ENCODE data around the gene WWOX. TPM values are rescaled to one million over a fixed set of nuclear protein-coding genes. Genes with fewer than 3 reads are reported as not detected.

Gene WWOX
- polyA plus RNA-seq, 1 donor (not counting 4 experiments of a cell fraction or from before 2014, with no cell fraction given), result 5.1 TPM

GRCh38 chr16:78811247-78811646, 711.8 kb downstream of the WWOX start:
- dilution Hi-C loops (cut with MboI; ENCODE audit: extremely low pct_ligation_motif_present, low sequenced_read_pairs), result no loop called here
- Histone ChIP-seq H3K27ac (ENCODE audit: control insufficient read depth, insufficient read depth, low read length) (no peak overlapping the region), H2AFZ (ENCODE audit: control insufficient read depth, low read length) (no peak overlapping the region), H3K9ac (ENCODE audit: control insufficient read depth, extremely low read depth, insufficient read depth, low read length) (no peak overlapping the region), H3K4me3 (ENCODE audit: control insufficient read depth in 2 of 3, extremely low read depth in 1 of 3, insufficient read depth in 2 of 3, low read depth in 1 of 3, low read length in 3 of 3) (no peak overlapping the region), H3K79me2 (ENCODE audit: control insufficient read depth, insufficient read depth, low read length) (no peaks in the 10 kb centered on the region), H3K4me1 (ENCODE audit: control insufficient read depth, extremely low read depth, insufficient read depth, low read length) (no peaks in the 10 kb centered on the region), H4K20me1 (ENCODE audit: control insufficient read depth, extremely low read depth, insufficient read depth, low read length) (no peaks in the 10 kb centered on the region), H3K36me3 (ENCODE audit: control insufficient read depth in 2 of 2, extremely low read depth in 1 of 2, insufficient read depth in 2 of 2, low read length in 2 of 2) (no peaks in the 10 kb centered on the region), H3K27me3 (ENCODE audit: control insufficient read depth, extremely low read depth, insufficient read depth, low read length) (no peaks in the 10 kb centered on the region), H3K9me3 (ENCODE audit: control insufficient read depth, low read depth, low read length) (no peaks in the 10 kb centered on the region), H3K9me1 (ENCODE audit: control insufficient read depth, extremely low read depth, insufficient read depth, low read length) (no peaks in the 10 kb centered on the region), H3K4me2 (ENCODE audit: control insufficient read depth, extremely low read depth, insufficient read depth, low read depth, low read length) (no peak overlapping the region)
- FAIRE-seq, result no peak
- no peak for TF ChIP-seq CTCF (optimal IDR thresholded peaks at IDR 0.05 in 1 of 3, IDR thresholded peaks at IDR 0.05 in 1 of 3, conservative IDR thresholded peaks at IDR 0.05 in 1 of 3; ENCODE audit: extremely low read depth in 1 of 3, insufficient read depth in 2 of 3, low read length in 3 of 3)
- TF ChIP-seq EZH2 (IDR thresholded peaks at IDR 0.05; ENCODE audit: low read length), result no peak
- DNase-seq (ENCODE audit: low read depth, low spot score), result no peak

GRCh38 chr16:78812582-78812981, 713.1 kb downstream of the WWOX start:
- FAIRE-seq, result no peak
- Histone ChIP-seq H3K27me3 (ENCODE audit: control insufficient read depth, extremely low read depth, insufficient read depth, low read length) (no peaks in the 10 kb centered on the region), H4K20me1 (ENCODE audit: control insufficient read depth, extremely low read depth, insufficient read depth, low read length) (no peaks in the 10 kb centered on the region), H3K4me2 (ENCODE audit: control insufficient read depth, extremely low read depth, insufficient read depth, low read depth, low read length) (no peak overlapping the region), H3K9ac (ENCODE audit: control insufficient read depth, extremely low read depth, insufficient read depth, low read length) (no peak overlapping the region), H2AFZ (ENCODE audit: control insufficient read depth, low read length) (no peak overlapping the region), H3K36me3 (ENCODE audit: control insufficient read depth in 2 of 2, extremely low read depth in 1 of 2, insufficient read depth in 2 of 2, low read length in 2 of 2) (no peaks in the 10 kb centered on the region), H3K9me3 (ENCODE audit: control insufficient read depth, low read depth, low read length) (no peaks in the 10 kb centered on the region), H3K9me1 (ENCODE audit: control insufficient read depth, extremely low read depth, insufficient read depth, low read length) (no peaks in the 10 kb centered on the region), H3K4me1 (ENCODE audit: control insufficient read depth, extremely low read depth, insufficient read depth, low read length) (no peaks in the 10 kb centered on the region), H3K79me2 (ENCODE audit: control insufficient read depth, insufficient read depth, low read length) (no peaks in the 10 kb centered on the region), H3K27ac (ENCODE audit: control insufficient read depth, insufficient read depth, low read length) (no peak overlapping the region), H3K4me3 (ENCODE audit: control insufficient read depth in 2 of 3, extremely low read depth in 1 of 3, insufficient read depth in 2 of 3, low read depth in 1 of 3, low read length in 3 of 3) (no peak overlapping the region)
- TF ChIP-seq EZH2 (IDR thresholded peaks at IDR 0.05; ENCODE audit: low read length) (no peak), CTCF (optimal IDR thresholded peaks at IDR 0.05 in 1 of 3, IDR thresholded peaks at IDR 0.05 in 1 of 3, conservative IDR thresholded peaks at IDR 0.05 in 1 of 3; ENCODE audit: extremely low read depth in 1 of 3, insufficient read depth in 2 of 3, low read length in 3 of 3) (no peak)
- dilution Hi-C loops (cut with MboI; ENCODE audit: extremely low pct_ligation_motif_present, low sequenced_read_pairs), result no loop called here
- DNase-seq (ENCODE audit: low read depth, low spot score), result no peak

All from keratinocyte (primary cell).